Measurements from ENCODE around the gene MAGI2. TPM values are rescaled to one million over a fixed set of nuclear protein-coding genes. Genes with fewer than 3 reads are reported as not detected.
"Not testable (repeated sequence)": the region's sequence is repeated elsewhere in the genome, so short reads cannot be mapped to it uniquely, and the experiment has no call there.

The MAGI2 gene
- total RNA-seq, 1 experiment from 2014 or later: 14.3 TPM

- no peak overlapping the region for H4K5ac ChIP-seq (ENCODE audit: insufficient read length, low read depth, low read length)
- H3K14ac ChIP-seq (ENCODE audit: insufficient read depth, low read length): no peak overlapping the region
- H3K27me3 ChIP-seq (ENCODE audit: insufficient read depth, low read length): no peaks in the 10 kb centered on the region
- no peak overlapping the region for H3K4me3 Mint-ChIP-seq
- no peak overlapping the region for H3K9ac ChIP-seq (ENCODE audit: extremely low read depth, insufficient read length, low read length)
- peaks cover 7 to 18% (median 14%) of the 10 kb centered on the region in 3 experiments; a peak in 5 of 7 replicates for H3K36me3 Mint-ChIP-seq (ENCODE audit: insufficient read depth in 1 of 3, low read depth in 3 of 3)
- H3T11ph ChIP-seq (ENCODE audit: low read length): no peak overlapping the region
- H2BK5ac ChIP-seq (ENCODE audit: insufficient read length, low read length): no peak overlapping the region
- H3K4me1 ChIP-seq (ENCODE audit: insufficient read depth, low read length): no peaks in the 10 kb centered on the region; the same call in 1 of the 2 replicates
- no peak overlapping the region for H3K18ac ChIP-seq (ENCODE audit: insufficient read length, low read depth, low read length)
- no peak overlapping the region for H4K91ac ChIP-seq (ENCODE audit: insufficient read length, low read depth, low read length)
- DNase-seq: no peak
- H3K27ac Mint-ChIP-seq: no peak overlapping the region
- no peak overlapping the region for H2BK120ac ChIP-seq (ENCODE audit: low read depth, low read length, poor library complexity, severe bottlenecking)
- no peak overlapping the region for H2BK20ac ChIP-seq (ENCODE audit: low read depth, low read length, poor library complexity, severe bottlenecking)
- no peaks in the 10 kb centered on the region for H3K27me3 Mint-ChIP-seq (ENCODE audit: low read depth)
- TF ChIP-seq CTCF (conservative IDR thresholded peaks at IDR 0.05): no peak
- H3K4me1 Mint-ChIP-seq: no peaks in the 10 kb centered on the region
- H3K9me3 ChIP-seq (ENCODE audit: control insufficient read depth, low read depth, low read length): no peaks in the 10 kb centered on the region
- no peak overlapping the region for H3K23ac ChIP-seq (ENCODE audit: insufficient read length, low read depth, low read length)
- H3K9me3 Mint-ChIP-seq: peaks cover 9 to 13% of the 10 kb centered on the region in 2 experiments; a peak in 4 of 5 replicates
- H3K79me2 ChIP-seq (ENCODE audit: insufficient read depth, low read length): no peaks in the 10 kb centered on the region
- H3K56ac ChIP-seq (ENCODE audit: insufficient read length, low read depth, low read length): no peak overlapping the region
- no peak overlapping the region for H3K27ac ChIP-seq (ENCODE audit: insufficient read length, low read depth, low read length)
- H4K8ac ChIP-seq (replicated peaks; ENCODE audit: insufficient read length, low read depth, low read length): no peak overlapping the region
- no peak overlapping the region for H3K4me2 ChIP-seq (ENCODE audit: insufficient read depth, insufficient read length, low read length)
- H2BK12ac ChIP-seq (ENCODE audit: insufficient read length, low read depth, low read length): no peak overlapping the region
- H4K20me1 ChIP-seq (ENCODE audit: control insufficient read depth, insufficient read depth, insufficient read length): no peaks in the 10 kb centered on the region
- no peaks in the 10 kb centered on the region for H3K23me2 ChIP-seq (ENCODE audit: insufficient read length, low read depth, low read length, poor library complexity, severe bottlenecking)
- no peak overlapping the region for H3K4ac ChIP-seq (ENCODE audit: low read depth, low read length)
- H2AFZ ChIP-seq (ENCODE audit: low read length): no peak overlapping the region
- no peak overlapping the region for H2AK5ac ChIP-seq (ENCODE audit: insufficient read length, low read length)
- no peak overlapping the region for H2BK15ac ChIP-seq (ENCODE audit: low read depth, low read length)
- no peaks in the 10 kb centered on the region for H3K79me1 ChIP-seq (ENCODE audit: insufficient read depth, low read depth, low read length, poor library complexity, severe bottlenecking)
These were observed 1205.4 kb downstream of the MAGI2 start for GRCh38 chr7:78247910-78248689.

- not testable (repeated sequence) for H3K79me2 ChIP-seq (ENCODE audit: insufficient read depth, low read length); H3K79me1 ChIP-seq (ENCODE audit: insufficient read depth, low read depth, low read length, poor library complexity, severe bottlenecking); H3K27ac ChIP-seq (ENCODE audit: insufficient read length, low read depth, low read length); H3K14ac ChIP-seq (ENCODE audit: insufficient read depth, low read length); H3K23me2 ChIP-seq (ENCODE audit: insufficient read length, low read depth, low read length, poor library complexity, severe bottlenecking); H2BK120ac ChIP-seq (ENCODE audit: low read depth, low read length, poor library complexity, severe bottlenecking); H4K5ac ChIP-seq (ENCODE audit: insufficient read length, low read depth, low read length); H3T11ph ChIP-seq (ENCODE audit: low read length); H2BK15ac ChIP-seq (ENCODE audit: low read depth, low read length); H3K23ac ChIP-seq (ENCODE audit: insufficient read length, low read depth, low read length); H3K9me3 ChIP-seq (ENCODE audit: control insufficient read depth, low read depth, low read length); H3K27me3 ChIP-seq (ENCODE audit: insufficient read depth, low read length); H4K8ac ChIP-seq (replicated peaks; ENCODE audit: insufficient read length, low read depth, low read length); H2AFZ ChIP-seq (ENCODE audit: low read length); H3K4me1 ChIP-seq (ENCODE audit: insufficient read depth, low read length); H3K18ac ChIP-seq (ENCODE audit: insufficient read length, low read depth, low read length); H4K20me1 ChIP-seq (ENCODE audit: control insufficient read depth, insufficient read depth, insufficient read length); H3K4ac ChIP-seq (ENCODE audit: low read depth, low read length); H3K9ac ChIP-seq (ENCODE audit: extremely low read depth, insufficient read length, low read length); H3K56ac ChIP-seq (ENCODE audit: insufficient read length, low read depth, low read length); H2BK20ac ChIP-seq (ENCODE audit: low read depth, low read length, poor library complexity, severe bottlenecking); H4K91ac ChIP-seq (ENCODE audit: insufficient read length, low read depth, low read length); H3K9me3 Mint-ChIP-seq; H3K4me1 Mint-ChIP-seq; H3K27me3 Mint-ChIP-seq (ENCODE audit: low read depth); DNase-seq; H2AK5ac ChIP-seq (ENCODE audit: insufficient read length, low read length); H3K4me2 ChIP-seq (ENCODE audit: insufficient read depth, insufficient read length, low read length); H3K27ac Mint-ChIP-seq; H2BK5ac ChIP-seq (ENCODE audit: insufficient read length, low read length); H3K4me3 Mint-ChIP-seq; H2BK12ac ChIP-seq (ENCODE audit: insufficient read length, low read depth, low read length)
- no CpG with 5 or more reads among the region's 1 CpG for WGBS (ENCODE audit: extremely low coverage, insufficient read length, low lambda C conversion rate)
- H3K36me3 Mint-ChIP-seq (ENCODE audit: insufficient read depth in 1 of 3, low read depth in 3 of 3): peaks cover 0 to 13% (median 0%) of the 10 kb centered on the region in 3 experiments; a peak in 3 of 7 replicates
These were observed 1213.3 kb downstream of the MAGI2 start for GRCh38 chr7:78240179-78240578.
